Medulla oblongata (tissue), 1 donor: ENCODE results near the gene FARP1.
A peak's percentile ranks its signal among the peaks of the same experiment; 100 is the strongest.

Experiments
- DNase-seq: peaks from one replicate; pipeline ENCODE4 v3.0.0-alpha.2; 2015; ENCODE audit errors: extremely low spot score

FARP1 gene

GRCh38 chr13:98459171-98459681, 316.3 kb downstream of the FARP1 start:
- DNase-seq: no peak

- no peak for DNase-seq
Measured at GRCh38 chr13:98459721-98460370, 317.0 kb downstream of the FARP1 start.

- no peak for DNase-seq
Measured at GRCh38 chr13:98460516-98460915, 317.6 kb downstream of the FARP1 start.

GRCh38 chr13:98461486-98462240, 318.8 kb downstream of the FARP1 start:
- DNase-seq: no peak

GRCh38 chr13:98462241-98462882, 319.5 kb downstream of the FARP1 start:
- no peak for DNase-seq

GRCh38 chr13:98462946-98463345, 320.1 kb downstream of the FARP1 start:
- no peak for DNase-seq

- DNase-seq: no peak
Measured at GRCh38 chr13:98466634-98467236, 323.8 kb downstream of the FARP1 start.

- DNase-seq: no peak
Measured at GRCh38 chr13:98467263-98467985, 324.5 kb downstream of the FARP1 start.

- DNase-seq: no peak
Measured at GRCh38 chr13:98468361-98468760, 325.5 kb downstream of the FARP1 start.

GRCh38 chr13:98468929-98469328, 326.0 kb downstream of the FARP1 start:
- no peak for DNase-seq

- DNase-seq: no peak
Measured at GRCh38 chr13:98470920-98471319, 328.0 kb downstream of the FARP1 start.

GRCh38 chr13:98471934-98472333, 329.0 kb downstream of the FARP1 start:
- DNase-seq: no peak

- no peak for DNase-seq
Measured at GRCh38 chr13:98473135-98473787, 330.4 kb downstream of the FARP1 start.

- no peak for DNase-seq
Measured at GRCh38 chr13:98473788-98474144, 330.9 kb downstream of the FARP1 start.

GRCh38 chr13:98474292-98474691, 331.4 kb downstream of the FARP1 start:
- DNase-seq: no peak

GRCh38 chr13:98474761-98475160, 331.9 kb downstream of the FARP1 start:
- no peak for DNase-seq

GRCh38 chr13:98475522-98475921, 332.6 kb downstream of the FARP1 start:
- DNase-seq: peak; percentile 21

- DNase-seq: no peak
Measured at GRCh38 chr13:98476106-98476505, 333.2 kb downstream of the FARP1 start.

- no peak for DNase-seq
Measured at GRCh38 chr13:98476538-98476966, 333.7 kb downstream of the FARP1 start.

GRCh38 chr13:98478189-98479129, 335.6 kb downstream of the FARP1 start:
- no peak for DNase-seq
